ENCODE data around the gene WSCD2.

The WSCD2 gene

DNA sequence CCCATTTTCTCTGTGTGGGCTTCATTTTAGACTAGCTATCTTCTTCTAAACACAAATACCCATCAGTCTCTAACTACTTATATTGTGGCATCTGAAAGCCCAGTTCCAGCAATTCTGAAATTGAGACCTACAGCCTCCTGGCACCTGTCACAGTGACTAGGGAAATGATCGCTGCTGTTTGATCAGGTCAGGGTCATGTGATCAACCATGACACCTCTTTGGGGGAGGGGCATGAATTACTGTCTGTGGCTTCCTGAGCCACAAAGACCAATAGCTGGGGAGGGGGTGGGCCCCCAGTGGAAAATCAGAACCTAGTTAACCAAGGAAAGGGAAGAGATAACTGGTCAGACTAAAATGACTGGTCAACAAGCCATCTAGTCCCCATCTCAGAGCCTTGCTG lies 14.1 kb downstream of the WSCD2 start:
- TF ChIP-seq, protein P1, sequence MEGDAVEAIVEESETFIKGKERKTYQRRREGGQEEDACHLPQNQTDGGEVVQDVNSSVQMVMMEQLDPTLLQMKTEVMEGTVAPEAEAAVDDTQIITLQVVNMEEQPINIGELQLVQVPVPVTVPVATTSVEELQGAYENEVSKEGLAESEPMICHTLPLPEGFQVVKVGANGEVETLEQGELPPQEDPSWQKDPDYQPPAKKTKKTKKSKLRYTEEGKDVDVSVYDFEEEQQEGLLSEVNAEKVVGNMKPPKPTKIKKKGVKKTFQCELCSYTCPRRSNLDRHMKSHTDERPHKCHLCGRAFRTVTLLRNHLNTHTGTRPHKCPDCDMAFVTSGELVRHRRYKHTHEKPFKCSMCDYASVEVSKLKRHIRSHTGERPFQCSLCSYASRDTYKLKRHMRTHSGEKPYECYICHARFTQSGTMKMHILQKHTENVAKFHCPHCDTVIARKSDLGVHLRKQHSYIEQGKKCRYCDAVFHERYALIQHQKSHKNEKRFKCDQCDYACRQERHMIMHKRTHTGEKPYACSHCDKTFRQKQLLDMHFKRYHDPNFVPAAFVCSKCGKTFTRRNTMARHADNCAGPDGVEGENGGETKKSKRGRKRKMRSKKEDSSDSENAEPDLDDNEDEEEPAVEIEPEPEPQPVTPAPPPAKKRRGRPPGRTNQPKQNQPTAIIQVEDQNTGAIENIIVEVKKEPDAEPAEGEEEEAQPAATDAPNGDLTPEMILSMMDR (IDR thresholded peaks at IDR 0.05), result no peak

DNA sequence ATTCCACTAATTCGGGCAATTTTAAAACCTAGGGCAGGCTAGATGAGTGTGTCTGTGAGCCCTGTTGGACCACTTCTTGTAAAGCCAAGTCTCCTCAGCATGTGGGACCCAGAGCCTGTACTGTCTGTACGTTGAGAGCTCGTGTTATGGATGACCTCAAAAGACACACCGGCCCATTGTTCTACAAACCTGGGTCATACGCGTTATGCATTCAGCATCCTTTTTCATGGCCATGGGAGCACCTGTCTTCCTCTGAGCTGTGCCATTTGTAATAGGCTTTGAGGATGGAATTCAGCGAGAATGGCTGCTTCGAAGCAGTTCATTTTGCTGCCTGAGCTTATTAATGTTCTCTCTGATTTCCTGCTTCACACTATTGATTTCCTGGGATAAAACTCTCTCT lies 15.0 kb downstream of the WSCD2 start:
- TF ChIP-seq, protein P1 (IDR thresholded peaks at IDR 0.05), result no peak

DNA sequence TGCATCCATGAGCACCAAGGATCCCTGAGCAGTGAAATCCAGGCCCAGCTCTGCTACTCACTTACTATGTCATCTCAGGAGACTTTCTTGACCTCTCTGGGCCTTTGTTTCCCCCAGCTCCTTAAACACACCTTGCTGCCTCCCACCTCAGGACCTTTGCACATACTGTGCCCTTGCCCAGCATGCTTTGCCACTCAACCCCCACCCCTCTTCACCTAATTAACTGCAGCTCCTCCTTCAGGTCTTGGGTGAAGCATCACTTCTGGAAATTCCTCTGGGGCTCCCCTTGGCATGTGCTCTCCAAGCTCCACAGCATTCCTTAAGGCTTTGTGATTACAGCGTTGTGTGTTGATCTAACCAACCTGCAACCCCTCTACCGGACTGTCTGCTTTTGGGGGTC lies 15.9 kb downstream of the WSCD2 start:
- TF ChIP-seq, protein P1 (IDR thresholded peaks at IDR 0.05), result no peak

- TF ChIP-seq, protein P1 (IDR thresholded peaks at IDR 0.05), result no peak
Observed at GRCh38 chr12:108146035-108146893, 17.2 kb downstream of the WSCD2 start.

DNA sequence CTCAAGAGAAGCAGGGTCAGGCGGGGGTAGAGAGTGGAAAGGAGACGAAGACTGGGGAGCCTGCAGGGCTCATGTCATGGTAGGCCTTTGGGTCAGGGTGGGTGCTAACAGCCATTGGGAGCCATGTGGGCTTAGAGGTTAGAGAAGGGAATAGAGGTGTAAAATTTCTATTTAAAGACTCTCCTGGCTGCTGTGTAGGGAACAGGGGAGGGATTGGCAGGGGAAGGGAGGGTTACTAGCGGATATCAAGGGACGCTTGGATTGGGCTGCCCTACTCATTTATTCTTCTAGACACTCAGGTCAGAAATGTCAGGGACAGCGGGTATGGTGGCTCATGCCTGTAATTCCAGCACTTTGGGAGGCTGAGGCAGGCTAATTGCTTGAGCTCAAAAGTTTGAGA lies 18.2 kb downstream of the WSCD2 start:
- TF ChIP-seq, protein P1 (IDR thresholded peaks at IDR 0.05), result no peak

DNA sequence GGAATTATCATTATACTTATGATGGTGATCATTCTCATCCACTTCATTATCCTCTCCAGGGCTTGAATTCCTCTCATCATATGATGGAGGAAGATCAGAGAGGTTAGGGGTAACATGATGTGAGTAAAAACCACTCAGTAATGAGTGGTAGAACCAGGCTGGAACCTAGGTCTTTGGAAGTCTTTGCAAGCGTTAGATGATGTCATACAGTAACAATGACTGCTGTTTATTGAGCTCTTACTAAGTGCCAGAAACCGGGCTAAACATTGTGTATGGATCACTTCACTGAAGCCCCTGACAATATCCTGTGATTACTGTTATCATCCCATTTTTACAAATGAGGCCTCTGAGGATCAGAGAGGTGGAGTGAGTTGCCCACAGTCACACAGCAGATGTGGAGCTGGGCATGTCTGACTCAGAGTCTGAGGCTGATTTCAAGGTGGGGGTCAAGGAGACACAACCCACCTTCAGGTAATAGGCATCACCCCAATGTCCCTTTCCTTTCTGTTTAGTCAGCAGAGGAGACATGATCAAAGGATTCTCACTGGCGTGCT lies 19.5 kb downstream of the WSCD2 start:
- TF ChIP-seq, protein P1 (IDR thresholded peaks at IDR 0.05), result no peak

DNA sequence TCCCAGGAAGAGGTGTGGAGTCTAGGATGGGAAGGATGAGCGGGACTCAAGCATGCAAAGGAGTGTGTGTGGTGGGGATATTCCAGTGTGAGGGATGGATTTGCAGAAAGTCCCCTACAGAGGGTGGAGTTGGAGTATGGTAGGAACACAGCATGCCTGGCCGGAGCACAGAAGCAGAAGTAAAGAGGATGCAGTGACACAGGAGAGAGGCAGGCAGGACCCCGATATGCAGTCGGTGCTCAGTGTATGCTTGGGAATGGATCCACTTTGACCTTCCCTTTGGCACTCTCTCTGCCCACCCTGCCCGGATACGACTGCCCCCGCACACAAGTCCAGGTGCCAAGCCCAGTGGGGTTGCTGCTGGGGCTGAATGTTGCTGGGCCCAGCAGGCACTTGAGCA lies 21.3 kb downstream of the WSCD2 start:
- TF ChIP-seq, protein P1 (IDR thresholded peaks at IDR 0.05), result no peak
